ENCODE measurements around the gene METTL9.
"Not testable (repeated sequence)": the region's sequence is repeated elsewhere in the genome, so short reads cannot be mapped to it uniquely, and the experiment has no call there.

- not testable (repeated sequence) for TF ChIP-seq CTCF (conservative IDR thresholded peaks at IDR 0.05; ENCODE audit: low read depth in 2 of 2); ETS1 (IDR thresholded peaks at IDR 0.05); EZH2 (IDR thresholded peaks at IDR 0.05; ENCODE audit: low read depth, unreplicated experiment); POLR2AphosphoS5 (IDR thresholded peaks at IDR 0.05; ENCODE audit: low read depth); EZH2phosphoT487 (IDR thresholded peaks at IDR 0.05; ENCODE audit: unreplicated experiment); JUNB (IDR thresholded peaks at IDR 0.05; ENCODE audit: unreplicated experiment); ZNF114 (CRISPR knock-in tag; IDR thresholded peaks at IDR 0.05); REST (IDR thresholded peaks at IDR 0.05; ENCODE audit: unreplicated experiment); CREB1 (CRISPR knock-in tag; IDR thresholded peaks at IDR 0.05; ENCODE audit: low read depth); STAT1 (IDR thresholded peaks at IDR 0.05; ENCODE audit: unreplicated experiment)
These were observed 30.5 kb downstream of the METTL9 start for GRCh38 chr16:21629616-21630539.

Measured in GM23338 (cell line).